ENCODE measurements around the gene CERS5. TPM values are rescaled to one million over a fixed set of nuclear protein-coding genes. Genes with fewer than 3 reads are reported as not detected.
A peak's percentile ranks its signal among the peaks of the same experiment; 100 is the strongest.

The CERS5 gene
- total and polyA plus RNA-seq, 12 donors, result 19.4 to 110 (median 37.0) TPM

DNA sequence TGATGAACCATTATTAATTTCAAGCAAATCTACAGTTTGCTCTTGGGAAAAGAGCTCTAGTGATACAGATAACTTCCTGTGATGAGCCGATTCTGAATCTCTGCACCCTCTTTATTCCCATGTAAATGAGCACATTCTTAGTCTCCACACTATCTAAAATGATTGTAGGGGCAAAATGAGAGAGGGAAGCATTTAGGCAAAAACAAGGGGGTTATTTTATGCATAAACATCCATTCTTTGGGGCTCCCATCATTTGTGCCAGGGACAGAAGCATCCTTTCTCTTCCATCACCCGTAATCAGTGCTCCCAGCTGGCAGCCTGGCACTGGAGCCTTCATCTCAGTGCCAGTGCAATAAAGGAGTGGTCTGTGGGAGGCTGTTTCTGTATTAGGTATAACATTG is 65.0 kb downstream of the CERS5 start:
- 69 to 92% (median 71%) methylated on average over 2 of the region's 2 CpGs for WGBS, 4 donors
- DNase-seq, result peak in 1 of 7 donors; percentile 1

DNA sequence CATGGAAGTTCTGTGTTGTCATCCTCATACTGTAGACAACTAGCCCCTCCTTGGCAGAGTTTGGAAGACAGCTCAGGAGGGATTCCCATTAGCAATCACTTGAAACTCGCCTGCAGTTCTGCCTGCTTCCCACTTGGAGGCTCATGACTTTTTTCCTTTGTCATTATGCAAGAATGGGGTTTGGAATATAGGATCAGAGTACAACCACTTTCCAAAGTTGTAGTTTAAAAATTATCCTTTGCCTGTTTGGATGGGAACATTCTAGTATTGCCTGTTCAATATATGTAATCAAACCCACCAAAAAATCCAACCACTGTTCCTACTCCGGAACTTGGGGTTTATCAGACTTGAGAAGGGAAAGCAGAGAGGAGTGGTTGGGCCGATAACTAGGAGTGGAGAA is 65.5 kb downstream of the CERS5 start:
- H3K27ac ChIP-seq, result peak overlapping the region in 2 of 5 donors; percentile 42 to 53
- no peaks in the 10 kb centered on the region for H3K9me3 ChIP-seq (replicated peaks in 1 of 3)
- 37 to 47% (median 39%) methylated on average over 3 of the region's 3 CpGs for WGBS, 4 donors
- intact Hi-C loops (cut with DNase I), result no loop called here
- H3K36me3 ChIP-seq (replicated peaks in 1 of 2), result peaks cover 0 to 34% of the 10 kb centered on the region in 2 donors
- H3K4me3 ChIP-seq, result no peak overlapping the region
- H3K4me1 ChIP-seq (replicated peaks in 1 of 2), result peaks cover 8 to 26% of the 10 kb centered on the region in 2 donors
- peak in 2 of 7 donors; percentile 35 to 50 for DNase-seq
- peak; percentile 40 to 65 (median 52) for TF ChIP-seq CTCF (IDR thresholded peaks at IDR 0.05)
- no peak for TF ChIP-seq POLR2A (IDR thresholded peaks at IDR 0.05)
- no peaks in the 10 kb centered on the region for H3K27me3 ChIP-seq

More for the DNA sequence above, 65.0 kb downstream of the CERS5 start:
- H3K27ac ChIP-seq, result peak overlapping the region in 3 of 5 donors; percentile 14 to 53 (median 42)
- H3K4me3 ChIP-seq, result no peak overlapping the region
- peaks cover 0 to 30% of the 10 kb centered on the region in 2 donors for H3K36me3 ChIP-seq (replicated peaks in 1 of 2)
- peaks cover 8 to 26% of the 10 kb centered on the region in 2 donors for H3K4me1 ChIP-seq (replicated peaks in 1 of 2)
- no peak for TF ChIP-seq CTCF (IDR thresholded peaks at IDR 0.05)
- no peak for TF ChIP-seq POLR2A (IDR thresholded peaks at IDR 0.05)
- intact Hi-C loops (cut with DNase I), result no loop called here
- H3K9me3 ChIP-seq (replicated peaks in 1 of 3), result no peaks in the 10 kb centered on the region
- H3K27me3 ChIP-seq, result no peaks in the 10 kb centered on the region

- peaks cover 0 to 45% of the 10 kb centered on the region in 2 donors for H3K36me3 ChIP-seq (replicated peaks in 1 of 2)
- H3K9me3 ChIP-seq (replicated peaks in 1 of 3), result no peaks in the 10 kb centered on the region
- H3K4me3 ChIP-seq, result no peak overlapping the region
- no peak overlapping the region for H3K27ac ChIP-seq
- no peak for DNase-seq
- TF ChIP-seq POLR2A (IDR thresholded peaks at IDR 0.05), result no peak
- no peak for TF ChIP-seq CTCF (IDR thresholded peaks at IDR 0.05)
- H3K27me3 ChIP-seq, result no peaks in the 10 kb centered on the region
- 90 to 93% (median 91%) methylated on average over 3 of the region's 3 CpGs for WGBS, 4 donors
- peaks cover 8 to 26% of the 10 kb centered on the region in 2 donors for H3K4me1 ChIP-seq (replicated peaks in 1 of 2)
- intact Hi-C loops (cut with DNase I), result no loop called here
These were observed 66.6 kb downstream of the CERS5 start for GRCh38 chr12:50100561-50100960.

- no peak overlapping the region for H3K4me3 ChIP-seq
- H3K4me1 ChIP-seq (replicated peaks in 1 of 2), result peaks cover 8 to 26% of the 10 kb centered on the region in 2 donors
- H3K27ac ChIP-seq, result no peak overlapping the region
- TF ChIP-seq POLR2A (IDR thresholded peaks at IDR 0.05), result no peak
- no peak for TF ChIP-seq CTCF (IDR thresholded peaks at IDR 0.05)
- no peak for DNase-seq
- intact Hi-C loops (cut with DNase I), result no loop called here
- WGBS, 4 donors, result 71 to 95% (median 75%) methylated on average over 2 to 5 of the region's 5 CpGs
- no peaks in the 10 kb centered on the region for H3K27me3 ChIP-seq
- no peaks in the 10 kb centered on the region for H3K9me3 ChIP-seq (replicated peaks in 1 of 3)
- peaks cover 0 to 56% of the 10 kb centered on the region in 2 donors for H3K36me3 ChIP-seq (replicated peaks in 1 of 2)
These were observed 67.7 kb downstream of the CERS5 start for GRCh38 chr12:50099302-50100008.
